GM21360 (cell line): ENCODE measurements around the gene SDK1.
"Not testable (repeated sequence)": the region's sequence is repeated elsewhere in the genome, so short reads cannot be mapped to it uniquely, and the experiment has no call there.

Experiments used
- ATAC-seq: cut with Tn5 transposase; IDR thresholded peaks from one replicate; pipeline ENCODE4 v1.9.1; 2021; ENCODE audit warnings: mild to moderate bottlenecking, moderate library complexity; ENCODE audit not compliant: unreplicated experiment

SDK1 gene

GRCh38 chr7:4084271-4084670, 783.2 kb downstream of the SDK1 start:
- no peak for ATAC-seq

- ATAC-seq, result no peak
Measured at GRCh38 chr7:4085937-4086691, 785.1 kb downstream of the SDK1 start.

GRCh38 chr7:4086723-4087122, 785.7 kb downstream of the SDK1 start:
- no peak for ATAC-seq

- ATAC-seq, result no peak
Measured at GRCh38 chr7:4091767-4092166, 790.7 kb downstream of the SDK1 start.

- no peak for ATAC-seq
Measured at GRCh38 chr7:4093035-4093434, 792.0 kb downstream of the SDK1 start.

GRCh38 chr7:4093483-4093882, 792.4 kb downstream of the SDK1 start:
- no peak for ATAC-seq

GRCh38 chr7:4094158-4094557, 793.1 kb downstream of the SDK1 start:
- not testable (repeated sequence) for ATAC-seq

- no peak for ATAC-seq
Measured at GRCh38 chr7:4097001-4097609, 796.1 kb downstream of the SDK1 start.

GRCh38 chr7:4098169-4098568, 797.1 kb downstream of the SDK1 start:
- ATAC-seq, result no peak

- no peak for ATAC-seq
Measured at GRCh38 chr7:4099651-4100050, 798.6 kb downstream of the SDK1 start.

- ATAC-seq, result no peak
Measured at GRCh38 chr7:4100148-4100547, 799.1 kb downstream of the SDK1 start.

- no peak for ATAC-seq
Measured at GRCh38 chr7:4100691-4101090, 799.6 kb downstream of the SDK1 start.

- ATAC-seq, result no peak
Measured at GRCh38 chr7:4102231-4102841, 801.3 kb downstream of the SDK1 start.

- ATAC-seq, result no peak
Measured at GRCh38 chr7:4103352-4104091, 802.5 kb downstream of the SDK1 start.

GRCh38 chr7:4107839-4108238, 806.8 kb downstream of the SDK1 start:
- ATAC-seq, result no peak

- ATAC-seq, result no peak
Measured at GRCh38 chr7:4108951-4109350, 807.9 kb downstream of the SDK1 start.

- ATAC-seq, result no peak
Measured at GRCh38 chr7:4109481-4110110, 808.5 kb downstream of the SDK1 start.

- no peak for ATAC-seq
Measured at GRCh38 chr7:4110438-4110837, 809.4 kb downstream of the SDK1 start.

- no peak for ATAC-seq
Measured at GRCh38 chr7:4111166-4111565, 810.1 kb downstream of the SDK1 start.

GRCh38 chr7:4113271-4113670, 812.2 kb downstream of the SDK1 start:
- no peak for ATAC-seq

GRCh38 chr7:4113976-4114375, 812.9 kb downstream of the SDK1 start:
- no peak for ATAC-seq
